Large intestine (tissue), 3 donors: Measurements from ENCODE around the gene NSD2. TPM values are rescaled to one million over a fixed set of nuclear protein-coding genes. Genes with fewer than 3 reads are reported as not detected.

Experiments used
- DNase-seq, 2 donors: peaks; one replicate each; pipeline versions ENCODE4 v3.0.0 to v3.0.0-alpha.2; 2013
- H3K27ac ChIP-seq: one replicate; pipeline ENCODE4 v1.5.1; 2013; ENCODE audit warnings: low read length
- H3K27me3 ChIP-seq: 2 replicates; pipeline ENCODE4 v1.6.1; 2013; ENCODE audit warnings: low read length; ENCODE audit not compliant: control insufficient read depth, insufficient read depth
- H3K36me3 ChIP-seq: 2 replicates; pipeline ENCODE4 v1.6.1; 2013; ENCODE audit warnings: low read length; ENCODE audit not compliant: control insufficient read depth, insufficient read depth
- H3K4me1 ChIP-seq: one replicate; pipeline ENCODE4 v1.6.1; 2013; ENCODE audit warnings: low read length; ENCODE audit not compliant: control insufficient read depth, insufficient read depth
- H3K4me3 ChIP-seq: one replicate; pipeline ENCODE4 v1.5.1; 2013; ENCODE audit warnings: low read length
- H3K9me3 ChIP-seq: one replicate; pipeline ENCODE4 v1.6.1; 2013; ENCODE audit warnings: mild to moderate bottlenecking, low read depth, low read length, moderate library complexity; ENCODE audit not compliant: control insufficient read depth
- WGBS: methylation state at CpG from one replicate; pipeline ENCODE4 v1.1.5; 2013; ENCODE audit warnings: low lambda C conversion rate; ENCODE audit not compliant: insufficient coverage; 5-methylcytosine and 5-hydroxymethylcytosine counted together
- polyA plus RNA-seq: library from polyadenylated mRNA; unstranded; fragments of 120-200 nt; gene quantifications from one replicate; pipeline ENCODE4 v1.2.1, GENCODE V29; 2013

Gene NSD2
- polyA plus RNA-seq, 1 donor: 49.6 TPM

GRCh38 chr4:1956631-1957030 lies 85.4 kb downstream of the NSD2 start:
- Histone ChIP-seq H3K27ac (no peak overlapping the region), H3K9me3 (no peaks in the 10 kb centered on the region), H3K4me3 (no peak overlapping the region), H3K36me3 (peaks cover 88% of the 10 kb centered on the region), H3K4me1 (no peaks in the 10 kb centered on the region), H3K27me3 (no peaks in the 10 kb centered on the region)
- WGBS: 100% methylated on average over 2 of the region's 12 CpGs
- DNase-seq: no peak

- no peak overlapping the region for H3K4me3 ChIP-seq
- H3K27me3 ChIP-seq: no peaks in the 10 kb centered on the region
- no peaks in the 10 kb centered on the region for H3K4me1 ChIP-seq
- no CpG with 5 or more reads among the region's 15 CpGs for WGBS
- no peak overlapping the region for H3K27ac ChIP-seq
- H3K36me3 ChIP-seq: peaks cover 86% of the 10 kb centered on the region
- DNase-seq: no peak
- no peaks in the 10 kb centered on the region for H3K9me3 ChIP-seq
These were observed 87.3 kb downstream of the NSD2 start for GRCh38 chr4:1958276-1959103.

- DNase-seq: no peak
- Histone ChIP-seq H3K27me3 (no peaks in the 10 kb centered on the region), H3K9me3 (no peaks in the 10 kb centered on the region), H3K27ac (no peak overlapping the region), H3K4me1 (no peaks in the 10 kb centered on the region), H3K4me3 (no peak overlapping the region), H3K36me3 (peaks cover 90% of the 10 kb centered on the region)
- WGBS: no CpG with 5 or more reads among the region's 5 CpGs
These were observed 87.9 kb downstream of the NSD2 start for GRCh38 chr4:1959104-1959384.

- Histone ChIP-seq H3K27me3 (no peaks in the 10 kb centered on the region), H3K4me3 (no peak overlapping the region), H3K27ac (no peak overlapping the region), H3K36me3 (peaks cover 85% of the 10 kb centered on the region), H3K4me1 (no peaks in the 10 kb centered on the region), H3K9me3 (no peaks in the 10 kb centered on the region)
- DNase-seq: no peak
- no CpG with 5 or more reads among the region's 7 CpGs for WGBS
These were observed 89.1 kb downstream of the NSD2 start for GRCh38 chr4:1960170-1960825.

GRCh38 chr4:1961038-1961437 lies 89.8 kb downstream of the NSD2 start:
- Histone ChIP-seq H3K9me3 (no peaks in the 10 kb centered on the region), H3K27ac (no peak overlapping the region), H3K27me3 (no peaks in the 10 kb centered on the region), H3K4me1 (no peaks in the 10 kb centered on the region), H3K36me3 (peaks cover 86% of the 10 kb centered on the region), H3K4me3 (no peak overlapping the region)
- no peak for DNase-seq
- WGBS: no CpG with 5 or more reads among the region's 15 CpGs

- Histone ChIP-seq H3K27me3 (no peaks in the 10 kb centered on the region), H3K9me3 (no peaks in the 10 kb centered on the region), H3K36me3 (peaks cover 83% of the 10 kb centered on the region)
These were observed 90.4 kb downstream of the NSD2 start for GRCh38 chr4:1961563-1961962.

GRCh38 chr4:1962980-1963379 lies 91.8 kb downstream of the NSD2 start:
- Histone ChIP-seq H3K9me3 (no peaks in the 10 kb centered on the region), H3K4me1 (no peaks in the 10 kb centered on the region), H3K4me3 (no peak overlapping the region), H3K36me3 (peaks cover 75% of the 10 kb centered on the region), H3K27ac (no peak overlapping the region), H3K27me3 (no peaks in the 10 kb centered on the region)
- no peak for DNase-seq
- WGBS: no CpG with 5 or more reads among the region's 4 CpGs

More at GRCh38 chr4:1961563-1961962, 90.4 kb downstream of the NSD2 start:
- H3K27ac ChIP-seq: no peak overlapping the region
- no peak overlapping the region for H3K4me3 ChIP-seq
- H3K4me1 ChIP-seq: no peaks in the 10 kb centered on the region
- DNase-seq: no peak
- no CpG with 5 or more reads among the region's 4 CpGs for WGBS

GRCh38 chr4:1964443-1964842 lies 93.2 kb downstream of the NSD2 start:
- Histone ChIP-seq H3K9me3 (no peaks in the 10 kb centered on the region), H3K36me3 (peaks cover 66% of the 10 kb centered on the region)
- no CpG with 5 or more reads among the region's 6 CpGs for WGBS

GRCh38 chr4:1964971-1965370 lies 93.8 kb downstream of the NSD2 start:
- no peak for DNase-seq
- Histone ChIP-seq H3K4me3 (no peak overlapping the region), H3K36me3 (peaks cover 64% of the 10 kb centered on the region), H3K27me3 (no peaks in the 10 kb centered on the region), H3K27ac (no peak overlapping the region), H3K4me1 (no peaks in the 10 kb centered on the region), H3K9me3 (no peaks in the 10 kb centered on the region)
- 100% methylated on average over 1 of the region's 1 CpG for WGBS

More at GRCh38 chr4:1964443-1964842, 93.2 kb downstream of the NSD2 start:
- DNase-seq: no peak
- no peak overlapping the region for H3K27ac ChIP-seq
- H3K4me3 ChIP-seq: no peak overlapping the region
- no peaks in the 10 kb centered on the region for H3K4me1 ChIP-seq
- H3K27me3 ChIP-seq: no peaks in the 10 kb centered on the region

GRCh38 chr4:1967512-1968149 lies 96.4 kb downstream of the NSD2 start:
- DNase-seq: no peak
- no peaks in the 10 kb centered on the region for H3K4me1 ChIP-seq
- H3K27me3 ChIP-seq: no peaks in the 10 kb centered on the region
- no peak overlapping the region for H3K27ac ChIP-seq
- H3K9me3 ChIP-seq: no peaks in the 10 kb centered on the region
- H3K36me3 ChIP-seq: peaks cover 58% of the 10 kb centered on the region
- H3K4me3 ChIP-seq: no peak overlapping the region
- 40% methylated on average over 1 of the region's 5 CpGs for WGBS
